GM21825 (cell line): Measurements from ENCODE around the gene SLC40A1.

Source experiments
- ATAC-seq: cut with Tn5 transposase; IDR thresholded peaks from one replicate; pipeline ENCODE4 v1.9.1; 2021; ENCODE audit warnings: mild to moderate bottlenecking, moderate library complexity; ENCODE audit not compliant: unreplicated experiment

The SLC40A1 gene

GRCh38 chr2:189542145-189542882, 38.3 kb downstream of the SLC40A1 start:
- ATAC-seq = no peak

GRCh38 chr2:189541591-189541990, 39.0 kb downstream of the SLC40A1 start:
- ATAC-seq = no peak

GRCh38 chr2:189540551-189540950, 40.0 kb downstream of the SLC40A1 start:
- ATAC-seq = no peak

DNA sequence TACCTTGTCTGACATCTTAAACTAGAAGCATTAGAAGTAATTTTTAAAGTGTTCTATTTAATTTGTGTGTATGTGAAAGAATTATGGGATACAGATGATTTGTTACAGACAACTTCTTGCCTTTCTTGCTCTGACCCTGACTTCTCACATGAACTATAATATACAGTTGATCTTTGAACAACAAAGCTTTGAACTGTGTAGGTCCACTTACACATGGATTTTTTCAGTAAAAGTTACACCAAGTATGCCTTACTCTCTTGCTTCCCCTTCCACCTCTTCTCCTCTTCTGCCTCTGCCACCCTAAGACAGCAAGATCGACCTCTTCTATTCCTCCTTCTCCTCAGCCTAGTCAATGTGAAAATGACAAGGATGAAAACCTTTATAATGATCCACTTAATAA, 42.2 kb downstream of the SLC40A1 start:
- ATAC-seq = no peak

- no peak for ATAC-seq
These were observed 43.8 kb downstream of the SLC40A1 start for GRCh38 chr2:189536830-189537229.

- ATAC-seq = no peak
These were observed 45.4 kb downstream of the SLC40A1 start for GRCh38 chr2:189534854-189535832.

DNA sequence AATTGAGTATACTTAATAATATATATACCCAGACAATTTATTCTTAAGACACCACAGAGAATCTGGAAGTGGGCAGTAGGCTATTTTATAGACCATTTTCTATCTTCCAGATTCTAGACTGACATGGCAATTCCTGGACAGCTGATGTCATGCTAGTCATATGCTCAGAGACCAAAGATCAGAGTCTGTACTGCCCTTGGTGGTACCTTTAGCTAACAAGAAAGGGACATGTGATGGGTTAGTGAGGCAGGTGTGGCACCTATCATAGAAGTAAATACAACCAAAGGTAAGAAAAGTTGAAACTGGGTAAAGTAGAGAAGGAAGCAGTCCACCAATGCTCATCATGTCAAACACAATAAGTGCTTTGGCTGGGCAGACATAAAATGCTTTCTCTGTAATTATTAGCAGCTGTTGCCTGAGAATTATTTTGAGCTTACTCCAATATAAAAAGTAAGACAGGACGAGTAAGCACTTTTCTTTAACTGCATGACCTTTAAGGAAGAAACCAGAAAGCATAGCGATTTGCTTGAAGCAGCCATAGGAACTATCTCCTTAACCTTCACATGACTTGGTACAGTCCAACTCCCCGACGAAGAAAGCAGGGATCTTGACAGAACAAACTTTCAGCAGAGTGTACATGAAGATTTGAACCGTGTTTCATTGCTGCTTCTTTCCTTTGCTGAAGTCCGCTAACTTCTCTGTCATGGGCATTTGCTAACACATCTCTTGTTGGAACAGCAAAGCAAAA, 47.1 kb downstream of the SLC40A1 start:
- ATAC-seq = no peak

DNA sequence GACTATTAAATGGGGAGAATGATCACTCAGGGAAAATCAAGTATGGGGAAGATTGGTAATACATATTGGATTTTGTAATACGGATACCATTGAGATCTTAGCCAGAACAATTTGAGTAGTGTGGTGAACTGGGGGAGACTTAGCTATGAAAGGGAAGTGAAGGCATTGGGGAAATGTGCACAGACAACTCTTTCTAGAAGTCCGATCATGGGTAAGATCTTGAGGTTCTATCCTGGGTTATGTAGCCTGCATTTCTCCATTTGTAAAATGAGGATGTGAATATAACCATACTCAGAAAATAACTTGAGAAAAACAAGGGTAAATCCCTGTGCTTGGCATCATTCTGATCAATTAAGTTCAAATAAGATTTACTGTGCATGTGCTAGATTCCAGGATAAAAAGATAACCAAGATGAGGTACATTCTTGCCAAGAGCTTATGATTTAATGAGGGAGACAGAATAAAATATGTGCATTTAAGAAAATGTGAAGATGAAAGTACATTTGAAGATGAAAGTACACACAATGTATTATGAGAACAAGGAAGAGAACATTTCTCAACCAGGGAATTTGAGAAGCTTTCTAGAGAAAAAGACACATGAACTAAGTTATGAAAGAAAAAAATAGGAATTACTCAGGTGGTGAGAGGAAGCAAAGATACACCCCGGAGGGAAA, 49.5 kb downstream of the SLC40A1 start:
- ATAC-seq = no peak

DNA sequence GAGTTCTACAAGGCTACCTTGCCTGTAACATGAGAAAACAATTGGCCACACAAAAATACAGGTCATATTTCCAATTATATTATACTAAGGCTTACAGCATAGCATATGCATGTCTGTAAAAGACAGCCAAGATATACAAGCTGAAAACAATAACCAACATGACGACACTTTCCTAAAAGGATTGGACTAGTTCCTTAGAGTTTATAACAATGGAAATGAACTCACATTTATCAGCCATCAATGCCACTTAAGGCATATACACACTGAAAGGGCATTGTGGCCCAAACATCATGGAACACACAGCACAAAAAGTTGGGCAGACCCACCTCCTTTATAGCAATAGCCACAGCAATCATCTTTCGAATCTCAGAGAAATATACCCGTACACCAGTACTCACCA, 52.0 kb downstream of the SLC40A1 start:
- ATAC-seq = no peak

DNA sequence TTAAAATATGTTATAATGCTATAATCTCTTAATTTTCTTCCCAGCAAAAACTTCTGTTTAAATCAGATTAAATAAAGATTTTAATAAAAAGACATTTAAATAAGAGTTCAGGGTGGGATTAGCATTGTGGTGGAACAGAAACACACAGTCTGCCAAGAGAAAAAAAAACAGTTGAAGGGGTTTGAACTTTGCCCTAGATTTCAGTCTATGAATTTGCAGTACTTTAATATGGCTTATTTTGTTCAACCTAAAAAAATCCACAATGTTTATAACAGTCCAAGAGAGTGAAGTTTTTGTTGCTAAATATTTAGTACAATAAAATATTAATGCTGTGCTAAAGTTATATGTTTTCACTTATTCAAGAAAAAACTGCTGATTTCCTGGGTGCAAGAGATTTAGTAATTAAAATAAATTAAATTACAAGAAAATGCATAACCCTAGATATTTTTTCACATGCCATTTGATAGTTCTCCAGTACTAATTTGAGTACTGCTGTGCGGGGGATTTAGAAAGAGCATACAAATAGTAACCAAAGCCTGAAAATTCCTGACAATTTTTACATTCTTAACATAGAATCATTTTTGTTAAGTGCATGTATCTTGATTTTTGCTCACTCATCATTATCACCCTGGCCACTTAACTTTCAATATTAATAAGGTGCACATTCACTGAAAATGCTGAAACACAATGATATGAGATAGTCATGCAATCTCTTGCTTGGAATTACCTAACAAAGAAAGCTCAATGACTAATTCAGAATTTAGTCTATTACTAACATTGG, 52.6 kb downstream of the SLC40A1 start:
- ATAC-seq = no peak

DNA sequence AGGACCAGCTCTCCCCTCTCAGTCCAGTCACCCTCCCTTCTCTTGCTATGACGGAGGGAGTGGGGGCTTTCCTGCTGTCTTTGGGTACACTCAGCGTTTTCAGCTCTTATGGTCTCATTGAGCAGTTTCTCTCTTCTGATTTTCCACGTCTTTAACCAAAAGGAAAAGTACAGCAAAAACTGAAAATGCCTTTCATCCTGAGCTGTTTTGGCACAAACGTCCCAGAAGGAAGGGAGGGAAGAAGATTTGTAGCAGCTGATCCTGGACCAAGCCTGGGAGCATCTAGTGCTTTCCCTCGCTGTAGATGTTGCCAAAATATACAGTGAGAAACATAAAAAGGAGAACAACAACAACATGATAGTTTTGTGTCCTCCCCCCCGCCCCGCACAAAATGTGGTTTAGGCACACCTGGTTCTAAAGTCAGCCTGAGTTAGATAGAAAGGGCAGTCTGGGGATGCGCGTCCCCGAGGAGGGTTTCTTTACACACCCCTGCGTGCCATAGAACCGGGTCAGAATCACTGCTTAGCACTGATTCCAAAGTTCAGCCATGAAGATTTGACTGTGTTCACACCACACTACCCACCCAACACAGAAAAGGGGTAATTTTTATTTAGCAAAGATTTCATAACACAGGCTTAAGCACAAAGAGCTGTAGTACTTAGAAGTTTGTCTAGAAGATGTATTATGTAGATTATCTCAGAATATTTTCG, 53.4 kb downstream of the SLC40A1 start:
- no peak for ATAC-seq

GRCh38 chr2:189526241-189526640, 54.3 kb downstream of the SLC40A1 start:
- no peak for ATAC-seq

- ATAC-seq = no peak
These were observed 55.8 kb downstream of the SLC40A1 start for GRCh38 chr2:189524746-189525145.

DNA sequence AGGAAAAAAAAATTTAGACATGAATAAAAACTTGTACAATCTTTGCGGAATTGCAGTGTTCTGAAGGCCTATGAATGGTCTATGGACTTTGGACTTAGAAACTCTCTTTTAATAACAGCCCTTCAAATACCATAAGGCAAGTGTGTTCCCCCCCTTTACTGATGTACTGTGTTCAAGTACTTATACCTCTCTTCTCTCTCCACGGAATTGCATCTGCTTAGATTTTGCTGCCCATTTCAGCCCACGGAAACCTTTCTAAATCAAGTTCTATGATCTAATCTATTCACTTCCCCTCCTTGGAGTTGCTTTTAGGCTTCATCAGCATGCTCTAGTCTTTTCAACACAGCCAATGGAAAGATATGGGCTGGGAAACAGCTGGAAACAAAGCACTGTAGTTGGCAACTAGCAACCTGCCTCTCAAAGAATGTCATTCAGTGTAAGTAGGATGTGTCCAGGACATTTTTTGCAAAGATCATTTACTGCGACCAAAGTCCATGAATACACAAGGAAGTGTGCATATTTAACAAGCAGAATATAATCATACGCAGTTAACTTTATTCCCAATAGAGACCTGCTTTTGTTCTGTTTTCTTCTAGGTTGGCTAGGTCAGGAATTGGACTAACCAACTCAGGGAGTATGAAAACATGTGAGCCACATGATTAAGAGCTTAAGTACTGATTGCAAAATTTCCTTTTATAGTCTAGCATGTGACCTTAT, 58.0 kb downstream of the SLC40A1 start:
- no peak for ATAC-seq

GRCh38 chr2:189521699-189522434, 58.7 kb downstream of the SLC40A1 start:
- no peak for ATAC-seq

DNA sequence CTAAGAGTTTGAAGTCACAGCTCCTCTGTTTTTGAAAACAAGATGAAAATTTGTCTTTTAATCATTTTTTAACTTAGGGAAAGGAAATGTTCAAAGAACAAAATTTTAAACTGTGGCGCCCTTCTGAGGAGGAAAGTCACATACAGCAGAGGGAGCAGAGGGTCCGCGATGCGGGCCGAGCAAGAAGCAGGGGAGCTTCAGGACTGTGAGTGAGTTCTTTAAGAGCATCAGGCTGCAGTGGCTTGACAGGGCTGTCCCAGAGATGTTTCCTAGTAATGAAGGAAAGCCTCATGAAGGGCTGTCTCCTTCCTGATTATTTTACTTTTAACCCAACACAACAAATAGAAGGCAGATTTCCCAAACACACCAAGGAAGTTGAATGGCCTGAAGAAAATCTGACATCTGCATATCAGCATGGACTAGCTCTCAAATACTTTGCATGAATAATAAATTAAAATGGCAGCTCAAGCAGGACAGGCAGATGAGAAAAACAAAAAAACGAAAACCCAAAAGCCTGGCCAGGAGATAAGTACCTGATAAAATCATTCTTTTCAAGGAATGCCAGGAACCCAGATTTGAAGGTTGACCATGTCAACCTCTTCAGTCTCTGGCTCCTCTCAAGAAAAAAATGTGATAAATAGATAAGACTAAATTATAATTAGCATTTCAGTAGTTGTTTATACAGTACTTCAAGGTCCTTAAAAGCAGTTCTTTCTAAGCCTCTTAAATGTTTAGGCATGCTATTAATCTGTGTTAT, 60.8 kb downstream of the SLC40A1 start:
- ATAC-seq = no peak

DNA sequence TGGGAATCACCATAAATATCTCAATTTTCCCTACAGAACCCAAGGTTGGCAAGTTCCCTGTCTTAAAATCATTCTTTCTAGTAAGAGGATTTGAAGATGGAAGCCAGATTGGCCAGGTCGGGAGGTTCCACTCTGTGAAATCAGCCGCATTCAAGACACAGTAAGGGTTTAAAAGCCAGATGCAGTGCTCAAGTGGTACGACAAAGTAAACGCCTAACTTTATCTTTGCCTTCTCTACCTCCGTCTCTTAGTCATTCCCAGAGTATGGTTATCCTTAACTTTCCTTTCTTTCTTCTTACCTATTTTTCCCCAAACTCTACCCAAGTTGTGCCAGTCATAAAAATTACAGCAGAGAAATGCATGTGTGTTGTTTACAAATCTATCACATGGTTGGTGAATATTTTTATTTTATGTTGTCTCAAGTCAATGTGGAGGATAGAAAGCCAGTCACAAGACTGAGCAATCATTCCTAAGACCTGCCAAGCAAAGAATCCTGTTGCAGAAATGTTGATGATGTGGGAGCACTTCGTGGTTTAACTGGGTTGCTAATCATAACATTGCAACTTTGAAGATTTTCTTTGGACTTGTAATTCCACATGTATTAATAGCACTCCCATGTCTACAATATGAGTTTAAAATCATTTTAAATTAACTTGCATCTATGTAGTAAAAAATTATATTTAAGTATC, 62.6 kb downstream of the SLC40A1 start:
- no peak for ATAC-seq
